GM21423 (cell line): ENCODE data around the gene AP2A1.

Source experiments
- ATAC-seq: cut with Tn5 transposase; IDR thresholded peaks from one replicate; pipeline ENCODE4 v1.9.1; 2021; ENCODE audit warnings: mild to moderate bottlenecking, moderate library complexity; ENCODE audit not compliant: unreplicated experiment

Gene AP2A1

GRCh38 chr19:49764341-49764740 lies 2.5 kb upstream of the AP2A1 start:
- ATAC-seq = no peak

GRCh38 chr19:49766007-49766929 lies 533 bp upstream of the AP2A1 start:
- ATAC-seq = peak; percentile 91

- no peak for ATAC-seq
Measured at GRCh38 chr19:49767381-49767780, 580 bp downstream of the AP2A1 start.

- no peak for ATAC-seq
Measured at GRCh38 chr19:49767967-49768581, 1.3 kb downstream of the AP2A1 start.

- no peak for ATAC-seq
Measured at GRCh38 chr19:49770529-49770928, 3.7 kb downstream of the AP2A1 start.

GRCh38 chr19:49771674-49772139 lies 4.9 kb downstream of the AP2A1 start:
- ATAC-seq = no peak

- ATAC-seq = no peak
Measured at GRCh38 chr19:49772850-49773432, 6.1 kb downstream of the AP2A1 start.

GRCh38 chr19:49773663-49774350 lies 7.0 kb downstream of the AP2A1 start:
- ATAC-seq = no peak

- no peak for ATAC-seq
Measured at GRCh38 chr19:49774969-49775368, 8.2 kb downstream of the AP2A1 start.

- no peak for ATAC-seq
Measured at GRCh38 chr19:49775742-49776370, 9.1 kb downstream of the AP2A1 start.

- ATAC-seq = no peak
Measured at GRCh38 chr19:49776371-49776764, 9.6 kb downstream of the AP2A1 start.

GRCh38 chr19:49779731-49780555 lies 13.1 kb downstream of the AP2A1 start:
- ATAC-seq = no peak

GRCh38 chr19:49780861-49781260 lies 14.1 kb downstream of the AP2A1 start:
- ATAC-seq = no peak

GRCh38 chr19:49781394-49781793 lies 14.6 kb downstream of the AP2A1 start:
- ATAC-seq = no peak

- no peak for ATAC-seq
Measured at GRCh38 chr19:49782515-49782914, 15.7 kb downstream of the AP2A1 start.

- ATAC-seq = no peak
Measured at GRCh38 chr19:49786376-49786820, 19.6 kb downstream of the AP2A1 start.

- no peak for ATAC-seq
Measured at GRCh38 chr19:49787746-49788145, 20.9 kb downstream of the AP2A1 start.

GRCh38 chr19:49788857-49789256 lies 22.1 kb downstream of the AP2A1 start:
- no peak for ATAC-seq

- ATAC-seq = no peak
Measured at GRCh38 chr19:49790866-49791265, 24.1 kb downstream of the AP2A1 start.
